Sigmoid colon (tissue), 7 donors: ENCODE measurements around the gene KDM3B. TPM values are rescaled to one million over a fixed set of nuclear protein-coding genes. Genes with fewer than 3 reads are reported as not detected.
"Not testable (repeated sequence)": the region's sequence is repeated elsewhere in the genome, so short reads cannot be mapped to it uniquely, and the experiment has no call there.

ENCODE experiments used
- DNase-seq: peaks from one replicate; pipeline ENCODE4 v3.0.0-alpha.2; 2019
- H3K27ac ChIP-seq, 4 donors: fragments of 200-600 bp; sonication (generic); one replicate each; pipeline ENCODE4 v1.5.1; 2016 to 2019; ENCODE audit warnings: mild to moderate bottlenecking in 1 of 4
- H3K27me3 ChIP-seq, 3 donors: fragments of 200-600 bp; sonication (generic); one replicate each; pipeline ENCODE4 v1.5.1; 2019; ENCODE audit warnings: mild to moderate bottlenecking in 1 of 3
- H3K36me3 ChIP-seq, 4 donors: fragments of 200-600 bp; sonication (generic); one replicate each; pipeline ENCODE4 v1.5.1; 2016 to 2019
- H3K4me1 ChIP-seq, 4 donors: fragments of 200-600 bp; sonication (generic); one replicate each; pipeline ENCODE4 v1.5.1; 2017 to 2019
- H3K4me3 ChIP-seq, 4 donors: fragments of 200-600 bp; sonication (generic); one replicate each; pipeline ENCODE4 v1.5.1; 2017 to 2019; ENCODE audit warnings: mild to moderate bottlenecking in 2 of 4, moderate library complexity in 1 of 4
- H3K9me3 ChIP-seq, 4 donors: fragments of 200-600 bp in 3 of 4; sonication (generic) in 3 of 4; one replicate each; pipeline versions ENCODE4 v1.5.1 to v1.6.1; 2013 to 2019
- CTCF ChIP-seq, 4 experiments: fragments of 450-650 bp in 3 of 4; fragments of 200-600 bp in 1 of 4; IDR thresholded peaks; one replicate each; pipeline ENCODE4 v1.5.1; 2016 to 2019; ENCODE audit warnings: antibody characterized with exemption in 4 of 4, mild to moderate bottlenecking in 3 of 4, moderate library complexity in 2 of 4
- EP300 ChIP-seq, 4 donors: sonication (generic); formaldehyde crosslinking; IDR thresholded peaks; one replicate each; pipeline ENCODE4 v1.6.1; 2017; ENCODE audit warnings: antibody characterized with exemption in 4 of 4
- POLR2A ChIP-seq, 2 donors: fragments of 450-650 bp; IDR thresholded peaks; one replicate each; pipeline ENCODE4 v1.6.1; 2016; ENCODE audit warnings: antibody characterized with exemption in 2 of 2, mild to moderate bottlenecking in 2 of 2, moderate library complexity in 2 of 2
- POLR2AphosphoS5 ChIP-seq, 4 donors: sonication (generic); formaldehyde crosslinking; IDR thresholded peaks; one replicate each; pipeline ENCODE4 v1.6.1; 2017; ENCODE audit warnings: antibody characterized with exemption in 4 of 4
- WGBS, 2 donors: extraction: QIAGEN DNeasy Blood & Tissue Kit; methylation state at CpG; one replicate each; pipeline ENCODE4 v1.1.7; 2013; 5-methylcytosine and 5-hydroxymethylcytosine counted together
- intact Hi-C: fragments of 100-400 bp; cut with DNase I; formaldehyde crosslinking; loops from one replicate; pipeline ENCODE4 v1.15.1; 2023
- polyA plus RNA-seq, 3 donors: library from polyadenylated mRNA; stranded (reverse); fragments of 200-250 nt; gene quantifications; one replicate each; pipeline ENCODE4 v1.2.3, GENCODE V29; 2013
- total RNA-seq, 4 donors: library from RNA; depleted of rRNA; stranded (reverse); fragments of >200 nt; gene quantifications; one replicate each; pipeline ENCODE4 v1.1.0, GENCODE V29; 2016
- donor health status: healthy with polysubstance abuse.
- donor health status: Bipolar disorder and iron deficiency.
- donor health status: healthy.

KDM3B gene
- total RNA-seq (10 to 100 TPM; 54.8 to 69.6 (median 55.8) TPM), polyA plus RNA-seq (10 to 100 TPM; 16.2 to 32.2 (median 17.8) TPM)

- TF ChIP-seq POLR2A (IDR thresholded peaks at IDR 0.05) (no peak), POLR2AphosphoS5 (IDR thresholded peaks at IDR 0.05) (peak in 2 of 4 donors; percentile 29 to 35), EP300 (IDR thresholded peaks at IDR 0.05) (no peak), CTCF (IDR thresholded peaks at IDR 0.05) (peak; percentile 97 to 100 (median 99))
These were observed at the start of gene KDM3B for GRCh38 chr5:138352071-138352721. Gene KDM3B (plus strand): TSS chr5:138352685. CDS start chr5:138352796, 111 bp downstream.

GRCh38 chr5:138303372-138303771 is 49.1 kb upstream of the KDM3B start:
- WGBS, 2 donors: 86 to 90% methylated on average over 6 of the region's 6 CpGs
- H3K4me3 ChIP-seq: no peak overlapping the region
- no peaks in the 10 kb centered on the region for H3K9me3 ChIP-seq
- no peaks in the 10 kb centered on the region for H3K36me3 ChIP-seq
- no peak for DNase-seq
- TF ChIP-seq EP300 (IDR thresholded peaks at IDR 0.05) (no peak), CTCF (IDR thresholded peaks at IDR 0.05) (no peak), POLR2AphosphoS5 (IDR thresholded peaks at IDR 0.05) (no peak), POLR2A (IDR thresholded peaks at IDR 0.05) (no peak)
- H3K27me3 ChIP-seq: no peaks in the 10 kb centered on the region
- H3K27ac ChIP-seq: no peak overlapping the region
- no peaks in the 10 kb centered on the region for H3K4me1 ChIP-seq
- intact Hi-C loops: no loop called here

More at GRCh38 chr5:138352071-138352721, at the start of gene KDM3B:
- Histone ChIP-seq H3K36me3 (peaks cover 1 to 21% (median 5%) of the 10 kb centered on the region in 4 donors), H3K4me1 (peaks cover 0 to 34% (median 33%) of the 10 kb centered on the region in 4 donors), H3K27me3 (no peaks in the 10 kb centered on the region), H3K4me3 (peak within 1 kb of the TSS; percentile 61 to 91 (median 88)), H3K27ac (peak within 1 kb of the TSS; percentile 95 to 98 (median 96)), H3K9me3 (no peaks in the 10 kb centered on the region)
- DNase-seq: peak; percentile 89
- WGBS, 2 donors: 6 to 8% methylated on average over 30 of the region's 30 CpGs
- intact Hi-C loops: loop anchor here (1.0 kb wide), 1 partner anchor 14 kb away; the partner anchor contains the start of gene FAM53C

GRCh38 chr5:138305797-138306196 is 46.7 kb upstream of the KDM3B start:
- no peaks in the 10 kb centered on the region for H3K36me3 ChIP-seq
- no peak for DNase-seq
- H3K9me3 ChIP-seq: no peaks in the 10 kb centered on the region
- 64 to 76% methylated on average over 1 of the region's 1 CpG for WGBS, 2 donors
- no peak overlapping the region for H3K27ac ChIP-seq
- no peaks in the 10 kb centered on the region for H3K4me1 ChIP-seq
- no peak for TF ChIP-seq CTCF (IDR thresholded peaks at IDR 0.05)
- no peak for TF ChIP-seq EP300 (IDR thresholded peaks at IDR 0.05)
- TF ChIP-seq POLR2AphosphoS5 (IDR thresholded peaks at IDR 0.05): no peak
- no peak for TF ChIP-seq POLR2A (IDR thresholded peaks at IDR 0.05)
- H3K4me3 ChIP-seq: no peak overlapping the region
- intact Hi-C loops: no loop called here
- no peaks in the 10 kb centered on the region for H3K27me3 ChIP-seq

GRCh38 chr5:138315751-138316278 is 36.7 kb upstream of the KDM3B start:
- intact Hi-C loops: no loop called here
- WGBS, 2 donors: 93 to 95% methylated on average over 7 of the region's 7 CpGs

GRCh38 chr5:138316355-138316754 is 36.1 kb upstream of the KDM3B start:
- H3K36me3 ChIP-seq: no peaks in the 10 kb centered on the region
- no peaks in the 10 kb centered on the region for H3K9me3 ChIP-seq
- WGBS, 2 donors: 77 to 84% methylated on average over 3 of the region's 3 CpGs
- DNase-seq: no peak
- intact Hi-C loops: no loop called here
- TF ChIP-seq CTCF (IDR thresholded peaks at IDR 0.05) (no peak), POLR2AphosphoS5 (IDR thresholded peaks at IDR 0.05) (no peak), POLR2A (IDR thresholded peaks at IDR 0.05) (no peak), EP300 (IDR thresholded peaks at IDR 0.05) (no peak)
- no peaks in the 10 kb centered on the region for H3K27me3 ChIP-seq
- H3K4me3 ChIP-seq: no peak overlapping the region
- H3K27ac ChIP-seq: no peak overlapping the region
- no peaks in the 10 kb centered on the region for H3K4me1 ChIP-seq

More at GRCh38 chr5:138315751-138316278, 36.7 kb upstream of the KDM3B start:
- Histone ChIP-seq H3K27ac (no peak overlapping the region), H3K9me3 (no peaks in the 10 kb centered on the region), H3K27me3 (no peaks in the 10 kb centered on the region), H3K4me1 (no peaks in the 10 kb centered on the region), H3K36me3 (no peaks in the 10 kb centered on the region), H3K4me3 (no peak overlapping the region)
- TF ChIP-seq POLR2AphosphoS5 (IDR thresholded peaks at IDR 0.05): no peak
- DNase-seq: no peak

GRCh38 chr5:138318211-138318610 is 34.3 kb upstream of the KDM3B start:
- intact Hi-C loops: not testable (repeated sequence)

More at GRCh38 chr5:138318211-138318610, 34.3 kb upstream of the KDM3B start:
- H3K4me3 ChIP-seq, H3K4me1 ChIP-seq, H3K9me3 ChIP-seq, DNase-seq, H3K27me3 ChIP-seq, H3K27ac ChIP-seq, H3K36me3 ChIP-seq: not testable (repeated sequence)
- 96% methylated on average over 4 of the region's 4 CpGs for WGBS, 2 donors
